Neuronal stem cell (in vitro differentiated cells): ENCODE data around the gene C9orf40.

Source experiments
- DNase-seq: peaks from one replicate; pipeline ENCODE4 v3.0.0-alpha.2; 2013; ENCODE audit warnings: low spot score
- H2AFZ ChIP-seq: one replicate; pipeline ENCODE4 v1.6.1; 2013; ENCODE audit warnings: mild to moderate bottlenecking, low read length, inconsistent platforms
- H2AK5ac ChIP-seq: 2 replicates; pipeline ENCODE4 v1.6.1; 2013; ENCODE audit warnings: low read depth, mild to moderate bottlenecking, inconsistent platforms, low read length, moderate library complexity, mixed read lengths
- H2BK120ac ChIP-seq: 2 replicates; pipeline ENCODE4 v1.6.1; 2013; ENCODE audit warnings: low read depth, mild to moderate bottlenecking, inconsistent platforms, low read length, moderate library complexity, mixed read lengths
- H2BK12ac ChIP-seq: one replicate; pipeline ENCODE4 v1.6.1; 2013; ENCODE audit warnings: low read length, inconsistent platforms
- H2BK15ac ChIP-seq: 2 replicates; pipeline ENCODE4 v1.6.1; 2013; ENCODE audit warnings: mild to moderate bottlenecking, low read length, inconsistent platforms, mixed read lengths
- H2BK5ac ChIP-seq: one replicate; pipeline ENCODE4 v1.6.1; 2013; ENCODE audit warnings: inconsistent platforms, mild to moderate bottlenecking, low read length, moderate library complexity
- H3K14ac ChIP-seq: one replicate; pipeline ENCODE4 v1.6.1; 2013; ENCODE audit warnings: low read length, inconsistent platforms
- H3K18ac ChIP-seq: 2 replicates; pipeline ENCODE4 v1.6.1; 2013; ENCODE audit warnings: low read length, inconsistent platforms
- H3K23ac ChIP-seq: 2 replicates; pipeline ENCODE4 v1.6.1; 2013; ENCODE audit warnings: low read depth, mild to moderate bottlenecking, mixed read lengths, low read length, inconsistent platforms; ENCODE audit not compliant: poor library complexity
- H3K27ac ChIP-seq: replicated peaks from 3 replicates; pipeline ENCODE4 v1.5.1; 2013; ENCODE audit warnings: low read length, inconsistent platforms
- H3K27me3 ChIP-seq, 3 experiments: 2 replicates each; pipeline ENCODE4 v1.6.1; 2013; ENCODE audit warnings: low read length in 3 of 3, mild to moderate bottlenecking in 2 of 3, inconsistent platforms in 1 of 3, low read depth in 1 of 3, mixed read lengths in 1 of 3, moderate library complexity in 1 of 3; ENCODE audit not compliant: control insufficient read depth in 3 of 3, insufficient read depth in 3 of 3
- H3K36me3 ChIP-seq, 2 donors: replicated peaks in 1 of 2; 2 replicates each; pipeline ENCODE4 v1.6.1; 2013; ENCODE audit warnings: low read length in 2 of 2; ENCODE audit not compliant: control insufficient read depth in 2 of 2, insufficient read depth in 2 of 2
- H3K4ac ChIP-seq: 2 replicates; pipeline ENCODE4 v1.6.1; 2013; ENCODE audit warnings: inconsistent platforms, mild to moderate bottlenecking, low read length, moderate library complexity
- H3K4me1 ChIP-seq, 2 donors: 1 replicate in 1 of 2; 2 replicates in 1 of 2; pipeline ENCODE4 v1.6.1; 2013; ENCODE audit warnings: low read length in 2 of 2, low read depth in 1 of 2; ENCODE audit not compliant: control insufficient read depth in 2 of 2, insufficient read depth in 1 of 2
- H3K4me2 ChIP-seq: one replicate; pipeline ENCODE4 v1.6.1; 2013; ENCODE audit warnings: mild to moderate bottlenecking, low read length, inconsistent platforms; ENCODE audit not compliant: insufficient read depth, poor library complexity, severe bottlenecking
- H3K4me3 ChIP-seq, 2 donors: 2 replicates each; pipeline ENCODE4 v1.5.1; 2013; ENCODE audit warnings: low read length in 2 of 2, mild to moderate bottlenecking in 2 of 2, inconsistent platforms in 1 of 2, moderate library complexity in 1 of 2
- H3K79me1 ChIP-seq: one replicate; pipeline ENCODE4 v1.6.1; 2013; ENCODE audit warnings: low read depth, mild to moderate bottlenecking, inconsistent platforms, low read length, moderate library complexity
- H3K9ac ChIP-seq: one replicate; pipeline ENCODE4 v1.6.1; 2013; ENCODE audit warnings: mild to moderate bottlenecking, low read depth, low read length, inconsistent platforms; ENCODE audit not compliant: poor library complexity
- H3K9me3 ChIP-seq, 2 donors: replicated peaks in 1 of 2; 2 replicates each; pipeline versions ENCODE3 to v1.6.1; 2013; ENCODE audit warnings: low read length in 2 of 2, mild to moderate bottlenecking in 2 of 2, inconsistent platforms in 1 of 2, low read depth in 1 of 2, mixed read lengths in 1 of 2, moderate library complexity in 1 of 2; ENCODE audit not compliant: control insufficient read depth in 2 of 2, insufficient read depth in 1 of 2
- H4K8ac ChIP-seq: one replicate; pipeline ENCODE4 v1.6.1; 2013; ENCODE audit warnings: low read depth, mild to moderate bottlenecking, inconsistent platforms, low read length, moderate library complexity
- H4K91ac ChIP-seq: one replicate; pipeline ENCODE4 v1.6.1; 2013; ENCODE audit warnings: low read length, low read depth, mild to moderate bottlenecking, inconsistent platforms; ENCODE audit not compliant: poor library complexity
- WGBS, 2 donors: extraction: QIAGEN DNeasy Blood & Tissue Kit; methylation state at CpG; one replicate each; pipeline ENCODE4 v1.1.7; 2013; ENCODE audit warnings: missing lambda C conversion rate in 2 of 2, mixed read lengths in 1 of 2; ENCODE audit not compliant: insufficient read length in 2 of 2, insufficient replicate concordance in 1 of 2; ENCODE audit errors: extremely low coverage in 2 of 2; 5-methylcytosine and 5-hydroxymethylcytosine counted together

The C9orf40 gene

GRCh38 chr9:74921737-74922136 lies 31.0 kb downstream of the C9orf40 start:
- H2BK15ac ChIP-seq: no peak overlapping the region
- no CpG with 5 or more reads among the region's 1 CpG for WGBS, 2 donors
- H2AK5ac ChIP-seq: no peak overlapping the region
- H3K4me2 ChIP-seq: no peak overlapping the region
- H3K4me3 ChIP-seq: no peak overlapping the region
- H3K27ac ChIP-seq: no peak overlapping the region
- H2BK12ac ChIP-seq: no peak overlapping the region
- H2BK5ac ChIP-seq: no peak overlapping the region
- no peak overlapping the region for H3K23ac ChIP-seq
- H3K36me3 ChIP-seq: no peaks in the 10 kb centered on the region
- no peak overlapping the region for H3K14ac ChIP-seq
- no peak overlapping the region for H4K8ac ChIP-seq
- H3K27me3 ChIP-seq: no peaks in the 10 kb centered on the region
- H3K4ac ChIP-seq: no peak overlapping the region
- H3K9me3 ChIP-seq: no peaks in the 10 kb centered on the region
- no peaks in the 10 kb centered on the region for H3K4me1 ChIP-seq
- no peak for DNase-seq
- no peak overlapping the region for H3K9ac ChIP-seq
- no peaks in the 10 kb centered on the region for H3K79me1 ChIP-seq
- H2AFZ ChIP-seq: no peak overlapping the region
- H3K18ac ChIP-seq: no peak overlapping the region
- no peak overlapping the region for H2BK120ac ChIP-seq
- H4K91ac ChIP-seq: no peak overlapping the region

GRCh38 chr9:74920944-74921626 lies 31.6 kb downstream of the C9orf40 start:
- H3K9ac ChIP-seq: no peak overlapping the region

DNA sequence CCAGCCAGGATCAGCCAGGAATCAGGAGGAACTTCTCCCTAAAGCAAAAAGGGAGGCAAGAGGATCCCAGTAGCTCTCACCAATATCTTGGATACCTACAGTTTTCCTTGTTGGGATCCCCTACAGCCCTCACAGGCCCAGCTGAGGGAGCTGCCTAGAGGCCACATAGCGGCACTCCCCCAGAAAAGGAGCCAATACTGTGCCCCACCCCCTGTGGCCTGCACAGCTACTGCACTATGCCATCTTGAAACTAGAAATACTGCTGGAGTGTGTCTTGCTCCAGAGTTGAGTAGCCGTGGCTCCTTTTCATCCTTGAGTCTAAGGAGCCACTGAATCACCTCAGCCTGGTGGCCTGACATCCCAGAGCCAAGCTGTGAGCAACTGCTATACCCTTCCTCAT lies 42.7 kb downstream of the C9orf40 start:
- H3K4ac ChIP-seq: no peak overlapping the region
- DNase-seq: no peak
- H3K9me3 ChIP-seq: peaks cover 0 to 3% of the 10 kb centered on the region in 2 donors
- no peaks in the 10 kb centered on the region for H3K4me1 ChIP-seq
- H2BK15ac ChIP-seq: no peak overlapping the region
- no peak overlapping the region for H2BK120ac ChIP-seq
- H3K9ac ChIP-seq: no peak overlapping the region
- no peaks in the 10 kb centered on the region for H3K36me3 ChIP-seq
- no peak overlapping the region for H3K27ac ChIP-seq
- no peak overlapping the region for H3K4me2 ChIP-seq
- WGBS, 2 donors: no CpG with 5 or more reads among the region's 2 CpGs
- no peak overlapping the region for H2AK5ac ChIP-seq
- H2AFZ ChIP-seq: no peak overlapping the region
- no peak overlapping the region for H2BK5ac ChIP-seq
- H3K4me3 ChIP-seq: no peak overlapping the region
- no peak overlapping the region for H2BK12ac ChIP-seq
- H4K8ac ChIP-seq: no peak overlapping the region
- no peaks in the 10 kb centered on the region for H3K79me1 ChIP-seq
- H3K14ac ChIP-seq: no peak overlapping the region
- H3K23ac ChIP-seq: no peak overlapping the region
- H3K27me3 ChIP-seq: no peaks in the 10 kb centered on the region
- no peak overlapping the region for H3K18ac ChIP-seq
- H4K91ac ChIP-seq: no peak overlapping the region

More at GRCh38 chr9:74920944-74921626, 31.6 kb downstream of the C9orf40 start:
- Histone ChIP-seq H2BK120ac (no peak overlapping the region), H3K18ac (no peak overlapping the region), H3K4me1 (no peaks in the 10 kb centered on the region), H3K23ac (no peak overlapping the region), H3K4me2 (no peak overlapping the region), H3K36me3 (no peaks in the 10 kb centered on the region), H3K27me3 (no peaks in the 10 kb centered on the region), H3K79me1 (no peaks in the 10 kb centered on the region), H3K4me3 (no peak overlapping the region), H3K14ac (no peak overlapping the region), H3K27ac (no peak overlapping the region), H2BK15ac (no peak overlapping the region), H4K91ac (no peak overlapping the region), H2BK5ac (no peak overlapping the region), H3K9me3 (no peaks in the 10 kb centered on the region), H4K8ac (no peak overlapping the region), H2AFZ (no peak overlapping the region), H2AK5ac (no peak overlapping the region), H3K4ac (no peak overlapping the region), H2BK12ac (no peak overlapping the region)
- WGBS, 2 donors: no CpG with 5 or more reads among the region's 3 CpGs
- no peak for DNase-seq

DNA sequence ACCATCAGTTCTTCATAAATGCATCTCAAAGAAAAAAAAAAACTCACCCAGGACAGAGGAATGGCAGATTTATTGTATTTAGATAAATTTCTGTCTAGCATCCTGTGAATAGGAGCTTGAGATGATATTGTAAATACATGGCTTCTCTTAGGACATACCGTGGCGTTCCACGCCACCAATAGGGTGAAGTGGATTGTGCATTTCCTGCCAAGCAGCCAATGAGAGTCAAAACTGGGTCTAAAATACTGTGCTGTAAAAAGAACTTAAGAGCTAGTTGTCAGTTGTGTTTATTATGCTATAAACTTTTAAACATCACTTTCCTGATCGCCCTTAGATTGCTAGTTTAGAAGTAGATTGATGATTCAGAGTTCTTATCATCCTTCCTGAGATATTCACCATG lies 44.0 kb downstream of the C9orf40 start:
- no CpG with 5 or more reads among the region's 4 CpGs for WGBS, 2 donors
- peaks cover 0 to 3% of the 10 kb centered on the region in 2 donors for H3K9me3 ChIP-seq

More for the DNA sequence above, 44.0 kb downstream of the C9orf40 start:
- Histone ChIP-seq H3K27ac (no peak overlapping the region), H3K4me3 (no peak overlapping the region), H3K36me3 (no peaks in the 10 kb centered on the region), H3K4me2 (no peak overlapping the region), H2BK12ac (no peak overlapping the region), H4K8ac (no peak overlapping the region), H2BK120ac (no peak overlapping the region), H3K9ac (no peak overlapping the region), H4K91ac (no peak overlapping the region), H2AK5ac (no peak overlapping the region), H3K4ac (no peak overlapping the region), H2BK5ac (no peak overlapping the region), H2AFZ (no peak overlapping the region), H3K27me3 (no peaks in the 10 kb centered on the region), H3K79me1 (no peaks in the 10 kb centered on the region), H3K23ac (no peak overlapping the region), H3K14ac (no peak overlapping the region), H3K4me1 (no peaks in the 10 kb centered on the region), H2BK15ac (no peak overlapping the region), H3K18ac (no peak overlapping the region)
- DNase-seq: no peak
